RWPE2 (cell line): ENCODE results near the gene ASB8.
"Not testable (repeated sequence)": the region's sequence is repeated elsewhere in the genome, so short reads cannot be mapped to it uniquely, and the experiment has no call there.

Experiments used
- ATAC-seq: fragments of 200-7000 bp; cut with Tn5 transposase; 3 replicates; pipeline ENCODE4 v1.9.1; 2021; ENCODE audit warnings: low read depth
- DNase-seq: peaks from one replicate; pipeline ENCODE4 v3.0.0-alpha.2; 2020; ENCODE audit warnings: low spot score
- H3K27ac ChIP-seq: fragments of 450-650 bp; 2 replicates; pipeline ENCODE4 v1.5.1; 2017; ENCODE audit warnings: mild to moderate bottlenecking; ENCODE audit not compliant: poor library complexity, severe bottlenecking
- H3K27me3 ChIP-seq: fragments of 250-450 bp; sonication (Bioruptor Pico); 2 replicates; pipeline ENCODE4 v1.5.1; 2021; ENCODE audit warnings: mild to moderate bottlenecking, moderate library complexity; ENCODE audit not compliant: insufficient read depth, poor library complexity, severe bottlenecking
- H3K36me3 ChIP-seq: fragments of 250-450 bp; sonication (Bioruptor Pico); 2 replicates; pipeline ENCODE4 v1.5.1; 2020; ENCODE audit warnings: low read depth, mild to moderate bottlenecking, moderate library complexity
- H3K4me1 ChIP-seq: fragments of 250-450 bp; sonication (Bioruptor Pico); 2 replicates; pipeline ENCODE4 v1.5.1; 2021; ENCODE audit warnings: mild to moderate bottlenecking, moderate library complexity; ENCODE audit not compliant: insufficient read depth, poor library complexity, severe bottlenecking
- H3K4me3 ChIP-seq: fragments of 250-450 bp; sonication (Bioruptor Pico); 2 replicates; pipeline ENCODE4 v1.5.1; 2021; ENCODE audit warnings: mild to moderate bottlenecking, moderate library complexity; ENCODE audit not compliant: severe bottlenecking
- H3K9me3 ChIP-seq: fragments of 250-450 bp; sonication (Bioruptor Pico); 2 replicates; pipeline ENCODE4 v1.5.1; 2021; ENCODE audit warnings: mild to moderate bottlenecking, moderate library complexity; ENCODE audit not compliant: severe bottlenecking
- CTCF ChIP-seq: fragments of 450-650 bp; IDR thresholded peaks from one replicate; pipeline ENCODE4 v1.5.1; 2017; ENCODE audit warnings: mild to moderate bottlenecking, moderate library complexity; ENCODE audit not compliant: poor library complexity, severe bottlenecking

The ASB8 gene

GRCh38 chr12:48129376-48129775 is 27.9 kb downstream of the ASB8 start:
- TF ChIP-seq CTCF: no peak
- no peaks in the 10 kb centered on the region for H3K27me3 ChIP-seq
- no peak for ATAC-seq
- no peak overlapping the region for H3K27ac ChIP-seq
- H3K36me3 ChIP-seq: peaks cover 83% of the 10 kb centered on the region
- DNase-seq: no peak
- no peaks in the 10 kb centered on the region for H3K9me3 ChIP-seq
- H3K4me1 ChIP-seq: no peaks in the 10 kb centered on the region
- no peak overlapping the region for H3K4me3 ChIP-seq

GRCh38 chr12:48128800-48129199 is 28.5 kb downstream of the ASB8 start:
- TF ChIP-seq CTCF: no peak
- no peak for ATAC-seq
- no peak for DNase-seq
- Histone ChIP-seq H3K27ac (no peak overlapping the region), H3K27me3 (no peaks in the 10 kb centered on the region), H3K4me1 (no peaks in the 10 kb centered on the region), H3K36me3 (peaks cover 83% of the 10 kb centered on the region), H3K9me3 (no peaks in the 10 kb centered on the region), H3K4me3 (no peak overlapping the region)

- H3K9me3 ChIP-seq: no peaks in the 10 kb centered on the region
- ATAC-seq: no peak
- TF ChIP-seq CTCF: no peak
- H3K27me3 ChIP-seq: no peaks in the 10 kb centered on the region
- no peak overlapping the region for H3K4me3 ChIP-seq
- no peaks in the 10 kb centered on the region for H3K4me1 ChIP-seq
- H3K36me3 ChIP-seq: peaks cover 84% of the 10 kb centered on the region
- no peak for DNase-seq
- no peak overlapping the region for H3K27ac ChIP-seq
Observed at GRCh38 chr12:48126953-48127630, 30.2 kb downstream of the ASB8 start.

GRCh38 chr12:48125985-48126384 is 31.3 kb downstream of the ASB8 start:
- H3K27me3 ChIP-seq: no peaks in the 10 kb centered on the region
- no peak overlapping the region for H3K4me3 ChIP-seq
- H3K27ac ChIP-seq: no peak overlapping the region
- H3K9me3 ChIP-seq: no peaks in the 10 kb centered on the region
- H3K4me1 ChIP-seq: no peaks in the 10 kb centered on the region
- TF ChIP-seq CTCF: no peak
- peaks cover 77% of the 10 kb centered on the region for H3K36me3 ChIP-seq
- no peak for DNase-seq
- no peak for ATAC-seq

- ATAC-seq, DNase-seq, H3K9me3 ChIP-seq, H3K27me3 ChIP-seq, H3K27ac ChIP-seq, H3K4me1 ChIP-seq, H3K4me3 ChIP-seq: not testable (repeated sequence)
- peaks cover 73% of the 10 kb centered on the region for H3K36me3 ChIP-seq
Observed at GRCh38 chr12:48125542-48125941, 31.8 kb downstream of the ASB8 start.
